GM03348 (cell line): Measurements from ENCODE around the gene TMEM269.
A peak's percentile ranks its signal among the peaks of the same experiment; 100 is the strongest.

Experiments
- DNase-seq: peaks from one replicate; pipeline ENCODE4 v3.0.0; 2012; ENCODE audit warnings: low spot score

TMEM269 gene

DNA sequence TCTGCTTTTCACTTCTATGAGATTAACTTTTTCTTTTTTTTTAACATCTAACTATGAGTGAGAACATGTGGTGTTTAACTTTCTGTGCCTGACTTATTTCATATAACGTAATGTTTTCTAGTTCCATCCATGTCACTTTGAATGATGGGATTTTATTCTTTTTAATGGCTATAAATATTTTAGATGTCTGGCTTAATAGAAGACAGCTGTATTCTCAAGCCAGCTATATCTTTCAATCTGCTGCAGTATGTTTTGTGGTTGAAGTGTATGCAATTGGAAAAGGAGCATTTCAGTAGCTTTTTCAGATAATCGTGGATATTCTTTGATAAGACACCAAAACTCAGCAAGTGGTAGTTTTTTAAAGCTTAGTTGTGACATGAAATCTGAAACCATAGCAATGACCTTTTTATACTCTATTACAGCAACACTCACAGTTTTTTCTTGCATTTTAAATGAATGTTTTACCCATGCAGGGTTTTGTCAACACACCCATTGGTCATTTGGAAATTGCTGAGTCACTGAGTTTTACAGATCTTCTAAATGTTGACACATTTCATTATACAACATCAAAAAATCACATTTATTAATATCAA is 38.1 kb downstream of the TMEM269 start:
- DNase-seq, result peak; percentile 43

DNA sequence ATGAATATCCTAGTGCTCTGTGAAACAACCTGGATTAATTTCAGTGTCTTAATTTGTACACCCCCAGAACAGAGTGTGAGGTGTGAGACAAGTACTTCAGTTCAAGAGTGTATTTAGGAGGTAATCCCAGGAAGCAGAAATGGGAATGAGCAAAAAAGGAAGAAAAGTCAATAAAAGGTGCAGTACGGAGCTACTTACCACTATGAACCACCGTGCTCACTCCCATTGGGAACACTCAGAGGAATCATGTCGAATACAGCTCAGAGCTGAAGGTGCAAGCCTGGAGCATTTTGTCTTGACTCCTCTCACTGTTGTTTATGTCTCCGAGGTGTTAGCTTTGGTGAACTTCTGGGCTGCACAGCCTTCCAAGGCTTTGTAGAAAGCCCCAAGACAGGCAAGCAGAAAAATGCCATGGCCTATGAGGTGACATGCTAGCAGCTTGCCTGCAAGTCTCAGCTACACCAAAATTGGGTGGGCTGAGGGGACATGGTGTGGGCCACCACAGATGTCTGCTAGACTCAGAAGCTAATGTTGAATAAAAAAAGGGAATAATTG is 39.8 kb downstream of the TMEM269 start:
- no peak for DNase-seq

GRCh38 chr1:42825036-42825851 is 40.5 kb downstream of the TMEM269 start:
- DNase-seq, result no peak

- no peak for DNase-seq
Observed at GRCh38 chr1:42830631-42831030, 45.8 kb downstream of the TMEM269 start.

DNA sequence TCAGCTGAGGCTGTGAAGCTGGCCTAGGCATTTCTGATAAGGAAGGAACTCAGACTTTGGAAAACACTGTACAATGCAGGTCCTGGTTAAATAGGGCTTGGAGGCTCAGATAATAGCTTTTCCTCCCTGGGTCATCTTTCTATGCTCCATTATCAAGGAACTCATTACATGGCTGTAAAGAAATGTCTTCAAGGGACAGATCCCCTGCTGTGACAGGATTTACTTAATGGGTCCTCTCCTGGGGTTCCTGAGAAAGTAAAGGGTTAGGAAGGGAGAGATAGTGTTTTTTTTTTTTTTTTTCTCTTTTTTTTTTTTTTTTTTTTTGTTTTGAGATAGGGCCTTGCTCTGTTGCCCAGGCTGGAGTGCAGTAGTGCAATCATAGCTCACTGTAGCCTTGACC is 46.5 kb downstream of the TMEM269 start:
- DNase-seq, result no peak

GRCh38 chr1:42832641-42833240 is 48.0 kb downstream of the TMEM269 start:
- no peak for DNase-seq

DNA sequence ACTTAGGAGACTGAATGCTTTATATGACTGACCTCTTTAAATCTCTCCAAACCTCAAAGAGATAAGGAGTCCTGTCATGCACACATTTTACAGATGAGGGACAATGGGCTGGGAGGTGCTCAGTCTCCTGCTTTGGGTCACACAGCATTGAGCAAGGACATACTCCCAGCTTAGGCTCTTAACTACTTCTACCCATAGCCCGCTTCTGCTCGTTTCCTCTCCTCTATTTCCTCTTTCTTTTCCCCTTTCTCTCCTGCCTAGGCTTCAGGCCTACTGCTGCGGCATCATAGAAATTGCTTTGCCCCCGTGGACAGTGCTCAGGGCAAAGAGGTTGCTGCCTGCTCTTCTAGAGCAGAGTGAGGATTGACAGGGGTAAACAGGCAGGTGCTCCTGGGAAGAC is 49.2 kb downstream of the TMEM269 start:
- DNase-seq, result no peak

- DNase-seq, result no peak
Observed at GRCh38 chr1:42834803-42835202, 50.0 kb downstream of the TMEM269 start.

DNA sequence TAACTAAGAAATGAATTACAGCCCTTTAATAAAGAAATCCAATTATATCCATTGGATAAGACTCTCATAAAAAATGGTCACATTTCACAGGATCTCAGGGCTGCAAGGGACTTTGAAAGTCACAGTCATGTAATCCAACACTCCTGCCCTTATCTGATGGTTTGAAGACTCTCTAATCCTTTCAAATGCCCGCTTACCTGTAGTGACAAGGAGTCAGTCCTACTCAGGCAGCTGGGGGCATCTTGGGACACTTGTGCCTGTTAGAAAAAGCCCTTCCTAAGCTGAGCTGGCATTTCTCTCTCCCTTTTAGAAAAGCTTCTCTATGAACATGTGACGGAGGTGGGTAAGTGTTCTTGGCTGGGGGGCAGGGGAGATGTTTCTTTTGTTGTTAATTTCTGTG is 50.6 kb downstream of the TMEM269 start:
- DNase-seq, result no peak

- DNase-seq, result no peak
Observed at GRCh38 chr1:42837709-42838108, 52.9 kb downstream of the TMEM269 start.

DNA sequence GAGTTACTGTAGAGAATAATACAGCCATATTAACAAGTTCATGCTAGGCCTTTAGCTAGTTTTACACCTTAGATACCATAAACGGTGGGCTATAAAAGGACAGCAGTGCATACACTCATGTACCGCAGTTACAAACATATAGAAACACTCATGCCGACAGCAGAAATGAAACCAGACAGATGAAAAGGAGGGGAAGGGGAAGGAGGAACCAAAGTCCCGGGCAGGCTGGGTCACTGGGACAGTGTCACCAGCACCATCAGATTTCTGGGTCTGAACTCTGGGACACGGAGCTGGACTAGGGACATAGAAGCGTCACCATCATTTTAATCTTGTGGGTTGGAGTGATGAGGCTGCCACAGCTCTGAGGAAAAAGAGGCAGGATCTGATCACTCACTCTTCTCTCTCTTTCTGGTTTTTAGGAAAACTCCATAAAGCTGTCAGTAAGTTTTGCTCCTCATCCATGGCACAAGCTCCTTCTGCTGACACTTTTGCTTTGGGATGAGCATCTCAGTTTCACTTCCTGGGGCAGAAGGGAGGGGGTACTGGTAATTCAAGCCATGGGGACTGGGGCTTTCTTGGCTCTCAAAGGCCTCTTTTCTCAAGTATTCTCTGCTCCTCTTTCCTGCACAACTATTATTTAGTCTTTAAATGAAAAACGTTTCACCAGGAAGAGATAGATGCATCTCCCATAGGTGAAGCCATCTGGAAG is 53.8 kb downstream of the TMEM269 start:
- no peak for DNase-seq

DNA sequence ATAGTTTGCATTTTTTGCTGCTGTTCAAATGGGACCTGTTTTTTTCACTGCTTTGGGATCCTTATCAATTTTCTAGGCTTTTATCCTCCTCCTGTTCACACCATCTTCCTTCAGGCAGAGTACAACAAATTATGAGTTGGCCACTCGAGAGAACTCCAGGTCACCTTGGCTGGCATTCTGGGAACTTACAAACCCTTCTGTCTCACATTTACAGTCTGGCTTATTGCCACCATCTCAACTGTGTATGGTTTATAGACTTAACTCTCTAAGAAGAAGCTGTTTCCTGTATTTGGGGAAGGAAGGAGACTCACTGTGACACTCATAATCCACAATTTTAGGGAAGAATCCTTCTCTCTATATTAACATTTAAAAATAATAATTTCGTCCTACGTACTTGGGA is 56.2 kb downstream of the TMEM269 start:
- DNase-seq, result no peak

DNA sequence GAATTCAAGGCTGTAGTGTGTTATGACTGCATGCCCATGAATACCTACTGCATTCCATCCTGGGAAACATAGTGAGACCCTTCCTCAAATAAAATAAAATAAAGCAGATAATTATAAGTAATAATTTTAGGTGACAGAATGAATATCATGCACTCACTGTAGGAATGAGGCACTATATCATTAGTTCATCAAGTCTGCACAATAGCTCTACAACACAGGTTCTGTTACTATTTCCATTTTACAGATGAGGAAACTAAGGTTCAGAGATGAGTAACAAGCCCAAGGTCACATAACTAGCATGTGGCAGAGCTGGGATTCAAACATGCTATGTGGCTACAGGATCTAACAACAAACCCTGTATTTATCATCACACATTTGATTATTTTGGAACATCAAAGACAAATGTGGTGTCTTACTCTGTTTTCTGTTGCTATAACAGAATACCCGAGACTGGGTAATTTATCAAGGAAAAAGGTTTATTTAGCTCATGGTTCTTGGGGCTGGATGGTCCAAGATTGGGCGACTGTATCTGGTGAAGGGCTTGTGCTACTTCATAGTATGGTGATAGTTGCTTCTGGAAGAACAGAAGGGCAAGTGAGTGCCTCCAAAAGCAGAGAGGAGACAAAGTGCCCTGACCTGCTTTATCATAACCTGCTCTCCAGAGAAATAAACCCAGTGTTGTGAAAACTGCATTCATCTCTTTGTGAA is 56.8 kb downstream of the TMEM269 start:
- no peak for DNase-seq

DNA sequence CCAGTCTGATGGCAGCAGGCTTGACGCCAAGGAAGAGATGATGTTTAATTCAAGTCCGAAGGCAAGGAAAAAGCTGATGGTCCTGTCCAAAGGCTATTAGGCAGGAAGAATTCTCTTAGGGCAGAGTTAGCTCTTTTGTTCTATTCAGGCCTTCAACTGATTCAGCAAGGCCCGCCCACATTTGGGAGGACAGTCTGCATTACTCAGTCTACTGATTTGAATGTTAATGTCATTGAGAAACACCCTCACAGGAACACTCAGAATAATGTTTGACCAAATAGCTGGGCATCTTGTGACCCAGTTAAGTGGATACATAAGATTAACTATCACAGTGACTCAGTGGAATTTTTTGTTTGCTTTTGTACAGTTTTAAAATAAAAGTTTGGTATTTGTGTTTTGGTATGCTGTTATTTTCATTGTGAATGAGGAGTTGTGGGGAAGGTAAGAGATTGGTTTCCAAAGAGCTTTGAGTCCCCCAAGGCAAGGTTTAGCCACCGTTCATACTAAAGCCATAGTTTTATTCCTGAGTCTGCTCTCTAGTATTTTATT is 59.9 kb downstream of the TMEM269 start:
- DNase-seq, result no peak

DNA sequence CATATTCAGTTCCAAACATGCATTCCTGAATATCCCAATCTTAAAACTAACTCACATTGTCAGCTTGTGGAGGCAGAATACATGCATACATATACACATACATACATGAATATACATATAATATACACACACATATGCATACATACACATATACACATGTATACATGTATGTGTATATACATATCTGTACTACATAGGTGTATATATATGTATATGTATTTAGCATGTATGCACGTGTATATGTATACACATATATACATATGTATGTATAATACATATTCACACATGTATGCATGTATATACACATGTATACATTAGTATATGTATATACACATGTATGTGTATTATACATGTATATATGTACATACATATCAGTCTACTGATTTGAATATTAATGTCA is 60.4 kb downstream of the TMEM269 start:
- DNase-seq, result no peak

- no peak for DNase-seq
Observed at GRCh38 chr1:42845866-42846256, 61.1 kb downstream of the TMEM269 start.

DNA sequence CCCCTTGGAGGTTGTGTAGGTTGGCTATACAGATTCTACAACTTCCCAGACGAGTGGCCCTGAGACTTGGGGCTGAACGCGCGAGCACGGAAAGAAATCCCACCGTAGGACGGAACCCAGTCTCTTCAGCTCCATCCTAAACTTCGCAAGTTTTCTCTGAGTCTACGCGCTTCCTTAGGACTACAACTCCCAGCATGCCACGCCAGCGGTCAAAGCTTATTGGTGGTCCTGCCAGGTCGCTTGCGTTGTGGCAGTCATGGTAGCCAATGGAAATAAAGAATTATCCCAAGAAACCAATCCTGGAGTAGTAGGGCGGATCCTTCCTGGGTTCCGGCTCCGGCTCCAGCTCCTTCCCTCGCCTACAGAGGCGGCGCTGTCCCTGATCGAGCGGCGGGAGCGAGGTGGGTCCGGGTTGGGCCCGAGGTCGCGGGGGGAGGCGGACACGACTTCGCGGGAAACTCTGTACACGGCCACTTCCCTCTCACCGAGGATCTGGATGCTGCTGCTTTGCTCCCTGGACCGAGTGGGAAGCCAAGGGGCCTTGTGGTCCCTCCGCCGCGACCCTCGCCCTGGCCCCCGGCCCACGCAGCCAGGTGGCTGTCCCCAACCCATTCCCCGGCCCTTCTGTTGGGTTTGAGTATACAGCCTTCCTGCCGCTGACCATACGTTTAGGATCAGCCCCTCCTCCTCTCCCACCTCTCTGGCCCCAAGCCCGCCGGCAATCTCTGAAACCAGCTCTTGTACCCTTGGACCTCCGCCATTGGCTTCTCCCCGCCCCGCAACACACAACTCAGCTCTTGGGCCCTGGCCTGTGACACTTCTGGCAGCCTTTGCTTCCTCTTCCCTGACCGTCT is 61.7 kb downstream of the TMEM269 start, which contains the start of gene ZNF691:
Gene ZNF691 (plus strand): TSS at position 357 of the 854 bp plus-strand sequence. CDS start 3,046 bp downstream, outside the sequence.
- peak; percentile 99 for DNase-seq

- no peak for DNase-seq
Observed at GRCh38 chr1:42847111-42847595, 62.4 kb downstream of the TMEM269 start.

DNA sequence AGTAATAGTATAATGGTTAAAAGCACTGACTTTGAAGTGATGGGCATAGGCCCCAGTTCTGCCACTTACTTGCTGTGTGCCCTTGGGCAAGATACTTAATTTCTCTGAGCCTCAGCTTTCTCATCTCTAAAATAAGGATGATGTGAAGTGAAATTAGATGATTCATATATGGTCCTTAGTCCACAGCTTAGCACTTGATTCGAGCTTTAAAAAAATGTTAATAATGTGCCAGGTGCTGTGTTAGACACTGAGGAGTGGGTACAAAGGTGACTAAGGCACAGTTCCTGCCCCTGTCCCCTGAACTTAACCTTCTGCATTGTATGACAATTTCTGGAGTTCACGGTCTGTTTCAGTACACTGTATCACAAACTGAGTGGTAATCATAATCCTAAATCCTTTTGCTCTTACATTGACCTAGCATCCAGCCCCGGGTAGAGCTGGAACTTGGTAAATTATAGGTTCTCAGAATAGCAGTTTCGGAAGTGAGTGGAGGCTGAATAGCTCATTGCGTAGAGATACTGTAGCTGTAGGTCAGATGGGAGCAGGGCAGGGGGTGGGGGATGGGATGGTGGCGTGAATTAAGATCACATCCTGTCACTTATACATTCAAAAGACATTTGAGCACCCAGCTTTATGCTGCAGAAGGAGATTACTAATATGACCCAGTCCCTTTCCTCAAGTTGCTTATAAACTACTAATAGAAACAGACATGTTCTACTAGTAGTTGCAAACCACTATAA is 63.1 kb downstream of the TMEM269 start:
- DNase-seq, result no peak
